ACHN (cell line): ENCODE data around the gene ZFYVE19.

ENCODE experiments used
- DNase-seq: peaks from one replicate; pipeline ENCODE4 v3.0.0-alpha.2; 2015
- in situ Hi-C: cut with HindIII; loops from 2 replicates; pipeline ENCODE4 v1.10.0; 2017; ENCODE audit warnings: low sequenced_read_pairs, low pct_ligation_motif_present, low pct_unique_long_range_greater_than_20kb

ZFYVE19 gene, protein sequence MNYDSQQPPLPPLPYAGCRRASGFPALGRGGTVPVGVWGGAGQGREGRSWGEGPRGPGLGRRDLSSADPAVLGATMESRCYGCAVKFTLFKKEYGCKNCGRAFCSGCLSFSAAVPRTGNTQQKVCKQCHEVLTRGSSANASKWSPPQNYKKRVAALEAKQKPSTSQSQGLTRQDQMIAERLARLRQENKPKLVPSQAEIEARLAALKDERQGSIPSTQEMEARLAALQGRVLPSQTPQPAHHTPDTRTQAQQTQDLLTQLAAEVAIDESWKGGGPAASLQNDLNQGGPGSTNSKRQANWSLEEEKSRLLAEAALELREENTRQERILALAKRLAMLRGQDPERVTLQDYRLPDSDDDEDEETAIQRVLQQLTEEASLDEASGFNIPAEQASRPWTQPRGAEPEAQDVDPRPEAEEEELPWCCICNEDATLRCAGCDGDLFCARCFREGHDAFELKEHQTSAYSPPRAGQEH

DNA sequence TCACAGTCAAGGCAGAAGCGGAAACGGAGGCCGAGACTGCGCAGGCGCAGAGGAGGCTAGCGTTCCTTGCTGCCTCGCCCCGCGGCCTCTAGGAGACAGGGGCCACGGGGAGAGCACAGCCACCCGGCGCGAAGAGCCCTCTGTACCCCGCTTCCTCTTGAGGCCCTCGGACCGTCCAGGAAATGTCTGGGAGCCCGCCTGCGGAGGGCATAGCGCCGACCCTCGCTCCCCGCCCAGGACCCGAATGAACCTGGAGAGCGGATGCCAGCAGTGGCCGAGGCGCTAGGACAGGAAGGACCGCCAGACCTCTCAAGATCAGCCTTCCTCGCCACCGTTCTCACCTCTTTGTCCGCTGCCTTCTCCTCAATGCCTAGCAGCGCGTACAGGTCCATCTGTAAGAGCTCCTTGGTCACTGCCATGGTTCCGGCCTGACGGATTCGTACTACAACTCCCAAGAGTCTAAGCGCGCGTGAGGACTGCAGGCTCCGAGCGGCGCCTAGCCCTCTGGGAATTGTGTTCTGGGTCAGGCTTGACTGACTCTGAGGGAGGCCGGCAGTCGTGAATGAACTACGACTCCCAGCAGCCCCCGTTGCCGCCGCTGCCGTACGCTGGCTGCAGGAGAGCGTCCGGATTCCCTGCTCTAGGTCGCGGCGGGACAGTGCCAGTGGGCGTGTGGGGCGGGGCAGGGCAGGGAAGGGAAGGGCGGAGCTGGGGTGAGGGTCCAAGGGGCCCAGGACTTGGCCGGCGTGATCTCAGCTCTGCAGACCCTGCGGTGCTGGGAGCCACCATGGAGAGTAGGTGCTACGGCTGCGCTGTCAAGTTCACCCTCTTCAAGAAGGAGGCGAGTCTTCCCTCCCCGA is at the start of gene ZFYVE19, which contains the start of gene DNAJC17:
Gene ZFYVE19 (plus strand): TSS at position 62 of the 860 bp plus-strand sequence. CDS start 501 bp downstream, at position 563.
Gene DNAJC17 (minus strand): TSS at position 446 of the 860 bp plus-strand sequence. CDS start 27 bp downstream, at position 419.
- in situ Hi-C loops, result no loop called here
- peak; percentile 97 for DNase-seq

DNA sequence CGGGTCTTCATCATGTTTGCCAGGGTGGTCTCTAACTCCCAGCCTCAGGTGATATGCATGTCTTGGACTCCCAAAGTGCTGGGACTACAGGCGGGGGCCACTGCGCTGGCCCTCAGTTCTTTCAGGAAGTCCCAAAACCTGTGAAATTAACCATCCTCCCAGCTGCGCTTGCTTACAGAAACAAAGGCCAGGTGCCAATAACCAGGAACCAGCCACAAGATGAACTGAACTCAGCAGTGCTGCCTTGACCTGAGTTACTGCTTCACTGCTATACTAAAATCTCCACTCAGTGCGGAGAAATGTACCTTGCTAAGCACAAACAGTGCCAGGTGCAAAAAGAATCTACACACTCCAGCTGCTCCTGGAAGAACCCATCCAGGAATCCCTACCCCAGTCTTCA is 46.9 kb upstream of the ZFYVE19 start:
- in situ Hi-C loops, result no loop called here
- no peak for DNase-seq

DNA sequence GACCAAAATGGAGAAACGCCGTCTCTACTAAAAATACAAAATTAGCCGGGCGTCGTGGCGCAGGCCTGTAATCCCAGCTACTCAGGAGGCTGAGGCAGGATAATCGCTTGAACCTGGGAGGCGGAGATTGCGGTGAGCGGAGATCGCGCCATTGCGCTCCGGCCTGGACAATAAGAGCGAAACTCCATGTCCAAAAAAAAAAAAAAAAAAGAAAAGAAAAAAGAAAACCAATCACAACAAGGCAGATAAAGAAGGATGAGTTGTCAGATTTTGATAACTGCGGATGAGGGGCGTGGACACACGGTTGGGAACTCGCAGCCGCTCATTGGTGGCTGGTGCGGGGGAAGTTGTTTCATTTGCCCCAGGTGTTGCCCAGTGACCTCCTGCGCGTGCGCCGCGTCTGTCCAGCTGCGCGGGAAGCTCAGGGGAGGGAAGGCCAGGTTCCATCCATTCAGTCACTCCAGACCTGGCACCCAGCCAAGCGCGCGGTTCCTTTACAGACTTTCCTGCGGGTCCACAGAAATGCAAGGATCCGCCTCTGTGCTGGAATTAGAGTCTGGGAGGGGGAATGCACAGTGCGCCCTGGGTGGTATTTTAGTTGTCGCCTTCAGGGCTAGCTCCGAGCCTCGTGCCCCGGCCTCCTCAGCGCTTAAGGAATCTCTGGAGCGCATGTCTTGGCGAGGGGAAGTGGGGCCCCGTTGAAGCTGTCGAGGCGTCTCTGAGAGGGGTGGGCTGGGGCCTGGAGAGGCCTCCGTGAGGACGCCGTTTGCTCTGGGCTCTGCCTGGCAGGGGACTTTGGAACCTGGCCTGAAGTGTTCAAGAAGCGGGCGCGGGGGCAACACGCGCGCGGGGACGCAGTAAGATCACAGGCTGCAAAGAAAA is 43.7 kb upstream of the ZFYVE19 start:
- peak; percentile 41 for DNase-seq
- in situ Hi-C loops, result no loop called here

DNA sequence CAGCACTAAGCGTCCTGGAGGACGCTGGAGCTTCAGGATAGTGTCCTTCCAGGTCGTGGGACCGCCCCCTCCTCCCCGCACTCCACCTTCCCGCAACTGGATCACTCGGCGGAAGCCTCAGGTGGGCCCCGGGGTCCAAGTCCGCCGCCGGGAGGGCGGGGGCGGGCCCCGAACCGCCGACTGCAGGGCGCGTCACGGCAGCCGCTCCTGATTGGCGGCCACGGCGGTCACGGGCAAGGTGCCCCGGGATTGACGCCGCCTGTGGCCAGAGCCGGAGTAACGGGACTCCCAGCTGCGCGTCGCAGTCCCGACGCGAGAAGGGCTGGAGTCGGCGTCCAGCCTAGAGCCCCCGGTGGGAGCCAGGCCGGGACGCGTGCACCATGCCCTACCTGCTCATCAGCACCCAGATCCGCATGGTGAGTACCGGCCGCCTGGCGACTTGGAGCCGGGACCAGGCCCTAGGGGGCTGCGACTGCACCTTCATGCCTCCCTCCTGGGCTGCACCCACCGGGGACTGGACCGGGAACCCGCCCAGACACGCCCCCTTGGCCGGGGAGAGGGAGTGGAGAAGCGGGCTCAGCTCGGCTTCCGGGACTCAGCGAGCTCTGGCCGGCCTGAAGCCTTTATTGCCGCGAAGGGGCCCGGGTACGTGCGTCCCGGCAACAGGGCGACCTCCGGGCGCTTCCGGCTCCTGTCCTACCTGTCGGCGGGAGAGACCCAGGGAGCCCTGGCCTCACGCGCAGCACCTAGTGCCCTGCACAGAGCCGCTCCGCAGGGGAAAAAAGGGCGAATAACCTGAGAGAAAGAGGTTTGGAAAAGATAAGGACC is 42.9 kb upstream of the ZFYVE19 start, which contains the start of gene GCHFR:
Gene GCHFR (plus strand): TSS at position 268 of the 828 bp plus-strand sequence. CDS start 113 bp downstream, at position 381.
- peak; percentile 77 for DNase-seq
- in situ Hi-C loops, result no loop called here

DNA sequence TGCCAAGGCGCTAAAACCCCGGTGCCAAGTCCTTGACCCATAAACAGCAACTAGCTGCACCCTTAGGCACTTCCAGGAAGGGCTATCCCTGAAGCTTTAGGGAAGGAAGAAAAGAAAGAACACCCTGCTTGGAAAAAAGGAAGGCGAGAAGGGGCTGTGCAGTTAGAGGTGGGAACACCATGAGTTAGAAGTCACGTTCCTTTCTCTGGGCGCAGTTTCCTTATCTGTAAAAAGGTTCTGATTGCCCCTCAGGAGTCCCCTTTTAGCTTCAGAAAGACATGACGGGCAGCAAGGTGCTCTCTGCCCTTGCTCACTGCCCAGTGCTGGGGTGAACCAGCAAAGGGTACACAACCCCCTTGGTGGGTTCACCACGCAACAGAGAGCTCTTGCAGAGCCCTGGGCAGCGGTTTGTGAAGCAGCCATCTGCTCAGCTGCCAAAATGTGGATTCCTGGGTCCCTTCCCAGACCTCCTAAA is 42.2 kb upstream of the ZFYVE19 start:
- in situ Hi-C loops, result no loop called here
- DNase-seq, result no peak

DNA sequence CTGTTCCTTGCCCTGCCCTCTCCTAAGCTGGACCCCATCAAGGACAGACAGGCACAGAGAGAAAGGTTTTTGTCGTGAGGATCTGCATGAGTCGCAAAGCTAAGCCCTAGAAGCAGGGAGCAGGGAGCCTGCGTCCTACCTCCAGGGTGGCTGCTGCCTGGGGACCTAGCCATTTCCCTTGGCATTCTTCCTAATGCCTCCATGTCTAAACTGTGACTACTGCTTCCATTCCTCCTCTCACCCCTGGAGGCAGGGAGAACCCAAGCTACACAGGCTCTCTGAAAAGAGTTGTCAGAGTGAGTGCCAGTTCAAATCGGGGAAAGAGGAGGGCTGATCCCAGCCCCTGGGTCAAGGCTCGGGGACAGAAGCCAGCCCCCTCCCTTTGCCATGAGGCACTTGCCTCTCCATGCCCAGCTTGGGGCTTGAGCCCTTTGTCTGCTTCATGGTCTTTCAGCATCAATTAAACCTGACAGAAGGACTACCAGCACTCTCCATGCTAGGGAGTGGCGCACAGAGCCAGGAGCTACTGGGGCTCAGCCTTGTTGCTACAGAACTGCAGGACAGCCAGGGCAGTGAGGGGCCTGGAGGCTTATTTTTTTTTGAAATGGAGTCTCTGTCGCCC is 40.6 kb upstream of the ZFYVE19 start:
- in situ Hi-C loops, result no loop called here
- DNase-seq, result no peak

DNA sequence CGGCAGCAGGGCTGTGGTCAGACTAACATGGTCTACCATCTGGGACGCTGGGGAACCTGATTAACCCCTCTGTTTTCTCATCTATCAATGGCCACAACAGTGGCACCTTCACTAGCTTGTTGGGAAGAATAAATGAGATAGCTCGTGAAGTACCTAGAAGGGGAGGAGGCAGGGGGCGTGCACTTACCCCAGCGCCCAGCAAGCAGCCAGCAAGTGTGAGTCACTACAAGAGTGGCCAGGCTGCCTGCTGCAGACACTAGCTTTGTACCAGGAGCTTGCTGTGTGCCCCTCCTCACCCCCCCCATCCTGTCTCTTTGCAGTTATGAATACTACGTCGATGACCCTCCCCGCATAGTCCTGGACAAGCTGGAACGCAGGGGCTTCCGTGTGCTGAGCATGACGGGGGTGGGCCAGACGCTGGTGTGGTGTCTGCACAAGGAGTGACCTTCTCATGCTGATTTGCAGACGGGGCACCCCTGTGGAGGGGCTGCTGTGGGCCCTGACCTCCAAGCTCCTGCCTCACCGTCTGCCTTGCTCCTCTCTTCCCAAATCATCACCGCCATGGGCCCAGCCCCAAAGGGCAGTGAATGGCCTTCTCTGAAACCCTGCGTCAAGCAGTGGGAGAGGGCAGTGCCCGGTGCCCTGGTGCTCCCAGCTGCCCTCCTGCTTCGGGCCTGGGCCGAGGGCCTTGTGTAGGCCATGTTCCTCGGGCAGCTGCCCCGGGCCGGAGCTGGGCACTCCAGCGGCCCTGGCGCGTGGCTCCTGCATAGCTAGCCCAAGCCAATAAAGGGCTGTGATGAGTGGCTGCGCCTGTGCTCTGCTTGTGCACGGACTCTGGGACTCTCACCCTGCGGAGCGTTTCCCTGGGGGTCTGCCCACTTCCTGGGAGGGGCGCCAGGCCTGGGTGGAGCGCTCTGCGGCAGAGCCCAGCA is 39.7 kb upstream of the ZFYVE19 start:
- in situ Hi-C loops, result no loop called here
- DNase-seq, result peak; percentile 63

DNA sequence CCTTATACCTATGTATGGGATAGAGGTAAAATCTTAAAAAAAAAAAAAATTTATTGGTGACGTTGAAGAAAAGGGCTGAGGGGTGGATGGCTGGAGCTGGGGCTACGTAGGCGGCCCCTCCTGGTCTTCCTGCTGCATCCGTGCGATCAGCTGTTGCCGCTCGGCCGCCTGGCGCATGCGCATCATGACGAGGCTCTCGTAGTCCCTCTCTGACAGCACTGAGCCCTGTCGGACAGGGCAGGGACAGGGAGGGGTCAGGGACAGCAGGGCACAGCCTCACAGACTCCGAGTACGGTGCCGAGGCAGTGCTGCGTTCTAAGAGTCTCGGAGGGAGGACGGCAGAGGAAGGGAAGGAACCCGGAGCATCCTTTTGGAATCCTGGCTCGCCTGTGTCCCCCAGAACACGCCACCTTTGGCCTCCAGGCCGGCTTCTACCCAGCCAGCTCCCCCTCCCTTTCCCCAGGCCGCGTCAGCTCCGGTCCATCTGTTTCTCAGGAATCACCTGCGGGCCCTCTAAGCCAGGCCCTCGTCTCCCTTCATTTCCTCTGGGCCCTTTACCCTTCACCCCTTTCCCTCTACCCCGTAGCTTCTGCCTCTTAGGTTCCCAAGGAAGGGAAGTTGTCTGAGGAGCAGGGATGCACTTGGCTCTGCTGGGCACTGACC is 38.9 kb upstream of the ZFYVE19 start:
- DNase-seq, result no peak
- in situ Hi-C loops, result no loop called here

DNA sequence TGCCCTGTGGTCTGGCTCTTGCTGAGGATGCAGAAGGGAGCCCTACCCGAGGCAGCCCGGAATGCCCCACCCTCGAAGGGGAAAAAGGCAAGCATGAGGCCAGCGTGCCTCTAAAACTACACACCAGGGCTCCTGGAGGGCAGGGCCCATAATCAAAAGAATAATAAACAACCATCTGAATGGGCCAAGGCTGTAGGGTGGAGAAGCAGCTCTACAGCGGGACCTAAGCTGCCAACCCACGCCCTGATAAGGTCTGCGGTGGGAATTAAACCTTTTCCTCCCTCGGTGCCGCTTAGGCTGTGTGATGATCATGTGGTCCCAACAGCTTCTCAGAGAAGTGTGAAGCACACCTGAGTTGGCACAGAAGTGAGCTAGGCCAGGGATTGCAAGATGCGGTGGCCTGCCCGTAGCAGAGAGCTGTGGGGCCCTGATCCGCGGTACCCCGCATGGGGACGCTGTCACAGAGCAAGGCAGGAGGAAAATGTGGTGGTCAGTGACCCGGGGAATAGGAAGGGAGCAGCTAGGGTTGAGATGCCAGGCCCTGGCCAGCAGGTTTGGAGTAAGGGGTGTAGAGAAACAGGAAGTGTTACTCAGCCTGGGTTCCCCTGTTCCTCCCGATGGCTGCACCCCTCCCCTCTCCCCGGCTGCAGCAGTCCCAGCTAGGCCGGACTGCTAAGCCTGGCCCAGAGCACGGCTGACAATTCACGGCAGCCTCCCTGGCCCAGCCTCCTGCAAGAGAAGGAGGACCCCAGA is 38.2 kb upstream of the ZFYVE19 start:
- in situ Hi-C loops, result no loop called here
- DNase-seq, result no peak

DNA sequence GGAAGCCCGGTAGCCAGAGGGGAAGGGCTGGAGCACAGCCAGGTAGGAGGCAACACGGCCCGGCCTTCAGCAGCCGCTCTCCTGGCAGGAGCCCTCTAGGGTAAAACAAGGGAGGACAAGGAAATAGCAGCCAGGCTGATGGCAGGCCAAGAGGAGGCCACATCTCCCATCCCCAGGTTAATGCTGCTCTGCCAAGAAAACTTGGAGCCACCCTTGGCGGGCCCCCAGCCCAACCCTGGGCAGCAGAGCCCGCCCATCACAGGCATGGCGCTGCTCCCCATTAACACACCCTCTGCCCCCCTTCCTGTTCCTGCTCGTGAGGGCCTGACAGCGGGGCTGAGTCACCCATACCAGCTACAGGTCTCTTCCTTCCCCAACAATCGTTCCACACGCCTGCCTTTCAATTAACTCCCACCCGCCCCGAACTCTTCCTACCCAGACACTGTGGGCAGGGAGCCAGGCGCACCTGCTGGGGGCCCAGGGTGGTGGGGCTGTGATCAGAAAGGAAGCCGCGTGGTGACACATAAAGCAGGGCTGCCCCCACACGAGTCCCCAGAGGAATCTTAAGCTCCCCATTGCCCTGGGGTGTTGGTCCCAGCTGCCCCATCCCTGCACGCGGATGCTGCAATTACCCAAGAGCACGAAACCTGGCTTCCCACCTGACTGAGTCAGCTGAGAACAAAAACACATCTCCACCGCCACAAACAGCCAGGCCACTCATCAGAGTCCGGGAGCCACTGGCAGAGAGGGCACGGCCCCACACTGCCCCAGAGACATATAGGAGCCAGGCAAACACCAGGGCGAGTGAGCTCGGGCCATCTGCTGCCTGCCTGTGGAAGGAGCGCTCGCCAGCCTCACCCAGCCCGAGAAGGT is 37.4 kb upstream of the ZFYVE19 start, which contains the start of gene C15orf62:
Gene C15orf62 (plus strand): TSS at position 707 of the 873 bp plus-strand sequence. CDS start 516 bp downstream, outside the sequence.
- in situ Hi-C loops, result no loop called here
- DNase-seq, result peak; percentile 84

DNA sequence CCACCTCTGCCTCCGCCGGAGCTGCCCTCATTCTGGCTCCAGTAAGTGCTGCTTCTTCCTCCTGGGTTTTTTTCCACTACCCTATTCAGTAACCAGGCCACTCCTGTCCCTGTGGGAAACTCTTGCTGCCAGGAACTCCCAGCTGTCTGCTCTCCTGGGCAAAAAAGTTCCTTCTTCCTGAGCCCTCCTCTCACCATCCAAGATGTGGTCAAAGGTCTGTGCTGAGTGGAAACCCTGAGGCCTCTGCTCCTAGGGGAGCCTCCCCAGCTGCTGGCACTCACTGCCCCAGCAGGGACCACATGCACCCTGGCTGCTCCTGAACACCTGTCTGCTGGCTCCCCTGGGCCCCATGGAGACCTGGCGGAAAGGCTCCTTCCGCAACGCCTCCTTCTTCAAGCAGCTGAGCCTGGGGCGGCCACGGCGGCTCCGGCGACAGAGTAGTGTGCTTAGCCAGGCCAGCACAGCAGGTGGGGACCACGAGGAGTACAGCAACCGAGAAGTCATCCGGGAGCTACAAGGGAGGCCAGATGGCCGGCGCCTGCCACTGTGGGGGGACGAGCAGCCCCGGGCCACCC is 36.7 kb upstream of the ZFYVE19 start:
- in situ Hi-C loops, result no loop called here

DNA sequence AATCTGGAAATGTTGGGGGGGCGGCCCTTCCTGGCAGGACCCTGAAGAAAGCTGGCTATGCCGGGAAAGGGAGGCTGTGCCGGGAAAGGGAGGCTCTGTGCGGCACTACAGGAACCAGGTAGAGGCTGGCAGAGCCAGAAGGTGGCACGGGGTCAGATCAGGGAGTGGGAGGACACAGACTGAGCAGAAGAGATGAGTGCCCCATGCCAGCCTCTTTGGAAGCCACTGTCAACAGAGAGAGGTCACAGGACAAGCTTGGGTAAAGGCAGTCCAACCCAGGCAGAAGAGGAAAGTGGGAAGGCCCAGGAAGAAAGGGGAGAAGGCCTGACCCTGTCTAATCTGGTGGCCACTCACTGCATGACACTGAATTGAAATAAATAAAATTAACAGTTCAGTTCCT is 35.6 kb upstream of the ZFYVE19 start:
- in situ Hi-C loops, result no loop called here
- no peak for DNase-seq

More for the DNA sequence above, 36.7 kb upstream of the ZFYVE19 start:
- no peak for DNase-seq

DNA sequence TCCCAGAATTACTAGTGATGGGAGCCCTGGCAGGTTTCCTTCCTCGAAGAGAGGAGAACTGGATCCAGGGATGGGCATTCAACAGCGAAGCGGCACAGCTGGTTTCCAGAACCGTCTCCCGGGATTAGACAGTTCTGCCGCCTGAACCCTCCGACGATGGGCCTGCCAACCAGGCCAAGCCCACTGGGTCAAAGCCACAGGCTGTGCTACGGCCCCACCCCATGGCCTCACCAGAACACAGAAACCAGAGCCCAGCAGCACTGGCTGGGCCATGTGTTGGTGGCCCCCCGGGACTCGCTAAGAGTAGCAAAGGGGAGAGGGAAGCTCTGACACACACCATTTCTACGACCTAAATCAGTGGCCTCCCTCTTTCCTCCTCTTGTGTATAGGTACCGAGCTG is 34.9 kb upstream of the ZFYVE19 start:
- in situ Hi-C loops, result no loop called here
- DNase-seq, result no peak

DNA sequence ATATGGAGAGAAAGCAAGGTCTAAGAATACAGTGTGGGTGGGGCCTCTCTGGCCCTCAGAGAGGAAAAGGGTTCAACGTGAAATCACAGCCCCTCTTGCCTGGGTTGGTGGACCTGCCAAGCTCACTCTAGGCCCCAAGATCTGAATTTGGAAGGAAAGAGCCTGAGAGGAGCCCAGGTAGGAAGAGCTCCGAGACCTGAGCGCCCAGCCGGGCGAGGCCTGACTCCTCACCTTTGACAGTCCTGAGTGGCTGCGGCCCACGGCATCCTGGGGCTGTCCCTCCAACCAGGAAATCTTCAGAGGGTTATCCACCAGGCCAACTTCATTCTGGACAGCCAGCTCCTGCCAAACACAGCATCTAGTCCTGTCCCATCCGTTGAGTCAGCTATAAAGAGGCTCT is 33.4 kb upstream of the ZFYVE19 start:
- no peak for DNase-seq
- in situ Hi-C loops, result no loop called here
